Erythroblast (primary cell): ENCODE measurements around the gene NEK5.

Experiments
- GATA1 ChIP-seq: IDR thresholded peaks from 2 replicates; pipeline ENCODE4 v1.6.1; 2011; ENCODE audit warnings: low read depth, mild to moderate bottlenecking, control low read depth, low read length, moderate library complexity
- POLR2A ChIP-seq: IDR thresholded peaks from 2 replicates; pipeline ENCODE4 v1.6.1; 2011; ENCODE audit warnings: mild to moderate bottlenecking, low read length

DNA sequence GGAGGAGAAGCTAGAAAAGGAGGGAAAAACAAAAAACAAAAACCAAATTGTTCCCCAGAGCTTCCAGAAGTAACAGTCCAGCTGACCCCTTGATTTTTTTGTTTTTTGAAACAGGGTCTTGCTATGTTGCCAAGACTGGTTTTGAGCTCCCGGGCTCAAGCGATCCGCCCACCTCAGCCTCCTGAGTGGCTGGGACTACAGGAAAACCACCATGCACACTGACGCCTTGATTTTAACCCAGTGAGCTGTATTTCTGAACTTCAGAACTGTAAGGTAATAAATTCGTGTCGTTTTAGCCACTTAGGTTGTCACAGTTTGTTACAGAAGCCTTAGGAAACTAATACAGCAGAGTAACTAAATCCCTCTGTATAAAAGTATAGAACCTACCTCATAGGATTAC lies 31.6 kb upstream of the NEK5 start:
- TF ChIP-seq POLR2A (no peak), GATA1 (no peak)
